Activated CD8-positive, alpha-beta T cell treated with anti-CD3 and anti-CD28 coated beads for 36 hours (primary cell): Measurements from ENCODE around the gene C2orf76. TPM values are rescaled to one million over a fixed set of nuclear protein-coding genes. Genes with fewer than 3 reads are reported as not detected.

Source experiments
- ATAC-seq: fragments of 200-7000 bp; cut with Tn5 transposase; one replicate; pipeline ENCODE4 v1.10.0; 2021; ENCODE audit warnings: mild to moderate bottlenecking, moderate library complexity
- CTCF ChIA-PET: fragments of 350-600 bp; sonication (Branson Sonifier 250); formaldehyde crosslinking; loops from one replicate; lab custom pipeline; 2021; ENCODE audit warnings: antibody characterized with exemption; lab: Charles Lee
- POLR2A ChIA-PET: fragments of 350-600 bp; sonication (Branson Sonifier 250); formaldehyde crosslinking; loops from one replicate; lab custom pipeline; 2021; ENCODE audit warnings: antibody characterized with exemption; lab: Charles Lee
- DNase-seq: peaks from one replicate; pipeline ENCODE4 v3.0.0-alpha.2; 2020
- H3K27ac Mint-ChIP-seq: one replicate; pipeline ENCODE4 v1.8.0; 2021; ENCODE audit warnings: mild to moderate bottlenecking, mixed read lengths
- H3K27me3 Mint-ChIP-seq: one replicate; pipeline ENCODE4 v1.8.0; 2021; ENCODE audit warnings: mixed read lengths
- H3K36me3 Mint-ChIP-seq: one replicate; pipeline ENCODE4 v1.8.0; 2021; ENCODE audit warnings: low read depth, mixed read lengths
- H3K4me1 Mint-ChIP-seq: one replicate; pipeline ENCODE4 v1.8.0; 2021; ENCODE audit warnings: low read depth, mixed read lengths
- H3K4me3 Mint-ChIP-seq: one replicate; pipeline ENCODE4 v1.8.0; 2021; ENCODE audit warnings: mild to moderate bottlenecking, moderate library complexity, mixed read lengths
- H3K9me3 Mint-ChIP-seq: one replicate; pipeline ENCODE4 v1.8.0; 2021; ENCODE audit warnings: mixed read lengths
- intact Hi-C: fragments of 100-400 bp; cut with micrococcal nuclease; formaldehyde crosslinking; loops from one replicate; pipeline ENCODE4 v1.10.0; 2022
- total RNA-seq, 2 experiments: library from RNA; stranded (reverse); gene quantifications; one replicate each; pipeline ENCODE4 v1.2.3, GENCODE V29; 2021
- TF ChIP-seq, protein P1 (sequence below): fragments of 200-600 bp; IDR thresholded peaks from one replicate; pipeline ENCODE4 v1.8.0; 2022; ENCODE audit warnings: antibody characterized with exemption, mild to moderate bottlenecking

The C2orf76 gene
- total RNA-seq, 2 experiments from 2014 or later: 9.6 to 11.5 TPM

DNA sequence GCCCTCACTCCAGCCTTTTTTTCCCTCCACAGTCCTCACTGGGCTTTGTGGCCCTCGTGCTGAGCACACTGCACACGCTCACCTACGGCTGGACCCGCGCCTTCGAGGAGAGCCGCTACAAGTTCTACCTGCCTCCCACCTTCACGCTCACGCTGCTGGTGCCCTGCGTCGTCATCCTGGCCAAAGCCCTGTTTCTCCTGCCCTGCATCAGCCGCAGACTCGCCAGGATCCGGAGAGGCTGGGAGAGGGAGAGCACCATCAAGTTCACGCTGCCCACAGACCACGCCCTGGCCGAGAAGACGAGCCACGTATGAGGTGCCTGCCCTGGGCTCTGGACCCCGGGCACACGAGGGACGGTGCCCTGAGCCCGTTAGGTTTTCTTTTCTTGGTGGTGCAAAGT is 103.6 kb downstream of the C2orf76 start:
- no peaks in the 10 kb centered on the region for H3K27me3 Mint-ChIP-seq
- ChIA-PET CTCF (no interaction called here), POLR2A (no interaction called here)
- TF ChIP-seq, protein P1, sequence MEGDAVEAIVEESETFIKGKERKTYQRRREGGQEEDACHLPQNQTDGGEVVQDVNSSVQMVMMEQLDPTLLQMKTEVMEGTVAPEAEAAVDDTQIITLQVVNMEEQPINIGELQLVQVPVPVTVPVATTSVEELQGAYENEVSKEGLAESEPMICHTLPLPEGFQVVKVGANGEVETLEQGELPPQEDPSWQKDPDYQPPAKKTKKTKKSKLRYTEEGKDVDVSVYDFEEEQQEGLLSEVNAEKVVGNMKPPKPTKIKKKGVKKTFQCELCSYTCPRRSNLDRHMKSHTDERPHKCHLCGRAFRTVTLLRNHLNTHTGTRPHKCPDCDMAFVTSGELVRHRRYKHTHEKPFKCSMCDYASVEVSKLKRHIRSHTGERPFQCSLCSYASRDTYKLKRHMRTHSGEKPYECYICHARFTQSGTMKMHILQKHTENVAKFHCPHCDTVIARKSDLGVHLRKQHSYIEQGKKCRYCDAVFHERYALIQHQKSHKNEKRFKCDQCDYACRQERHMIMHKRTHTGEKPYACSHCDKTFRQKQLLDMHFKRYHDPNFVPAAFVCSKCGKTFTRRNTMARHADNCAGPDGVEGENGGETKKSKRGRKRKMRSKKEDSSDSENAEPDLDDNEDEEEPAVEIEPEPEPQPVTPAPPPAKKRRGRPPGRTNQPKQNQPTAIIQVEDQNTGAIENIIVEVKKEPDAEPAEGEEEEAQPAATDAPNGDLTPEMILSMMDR: no peak
- intact Hi-C loops: no loop called here
- no peak for ATAC-seq
- no peak overlapping the region for H3K27ac Mint-ChIP-seq
- DNase-seq: no peak
- H3K9me3 Mint-ChIP-seq: no peaks in the 10 kb centered on the region
- no peaks in the 10 kb centered on the region for H3K36me3 Mint-ChIP-seq
- no peak overlapping the region for H3K4me3 Mint-ChIP-seq
- H3K4me1 Mint-ChIP-seq: no peaks in the 10 kb centered on the region

DNA sequence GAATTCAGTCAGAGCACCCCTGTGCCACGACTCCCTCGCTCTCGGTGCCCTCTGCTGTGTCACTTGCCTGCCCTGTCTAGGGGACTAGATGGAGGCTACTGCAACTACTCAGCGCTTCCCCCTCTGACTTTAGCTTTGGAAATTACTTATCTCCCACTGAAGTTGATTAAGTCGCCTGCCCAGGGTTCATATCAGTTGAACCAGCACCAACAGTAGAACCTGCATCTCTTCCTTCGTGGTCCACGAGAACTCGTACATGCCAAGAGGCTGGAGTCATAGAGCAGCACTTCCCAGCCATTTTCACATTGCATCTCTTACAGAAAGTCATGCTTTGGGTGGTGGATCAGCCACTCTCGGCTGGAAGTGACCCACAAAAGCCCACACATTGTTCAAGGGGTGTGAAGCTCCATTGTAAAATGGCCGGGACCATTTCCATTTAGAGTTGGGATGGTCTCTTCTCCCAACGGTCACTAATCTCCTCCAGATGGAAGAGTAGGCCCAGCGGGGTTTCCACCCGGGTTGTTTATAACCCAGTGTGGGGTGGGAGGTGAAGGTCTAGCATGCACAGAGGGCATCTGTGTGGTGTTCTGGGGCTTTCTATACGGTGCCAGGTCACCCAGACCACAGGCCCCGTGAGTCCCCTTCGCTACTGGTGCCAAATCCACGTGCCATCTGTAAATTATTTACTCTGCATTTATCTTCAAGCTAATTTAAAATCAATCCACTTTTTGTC is 105.0 kb downstream of the C2orf76 start:
- no peak for DNase-seq
- no peak for ATAC-seq
- H3K27me3 Mint-ChIP-seq: no peaks in the 10 kb centered on the region
- ChIA-PET POLR2A (no interaction called here), CTCF (interaction anchor here (0.6 kb wide), 1 partner anchor 41 kb away, joined by 3 read pairs; no protein-coding TSS in a partner anchor)
- H3K27ac Mint-ChIP-seq: no peak overlapping the region
- TF ChIP-seq, protein P1: no peak
- intact Hi-C loops: no loop called here
- H3K9me3 Mint-ChIP-seq: no peaks in the 10 kb centered on the region
- H3K36me3 Mint-ChIP-seq: no peaks in the 10 kb centered on the region
- H3K4me1 Mint-ChIP-seq: no peaks in the 10 kb centered on the region
- no peak overlapping the region for H3K4me3 Mint-ChIP-seq

DNA sequence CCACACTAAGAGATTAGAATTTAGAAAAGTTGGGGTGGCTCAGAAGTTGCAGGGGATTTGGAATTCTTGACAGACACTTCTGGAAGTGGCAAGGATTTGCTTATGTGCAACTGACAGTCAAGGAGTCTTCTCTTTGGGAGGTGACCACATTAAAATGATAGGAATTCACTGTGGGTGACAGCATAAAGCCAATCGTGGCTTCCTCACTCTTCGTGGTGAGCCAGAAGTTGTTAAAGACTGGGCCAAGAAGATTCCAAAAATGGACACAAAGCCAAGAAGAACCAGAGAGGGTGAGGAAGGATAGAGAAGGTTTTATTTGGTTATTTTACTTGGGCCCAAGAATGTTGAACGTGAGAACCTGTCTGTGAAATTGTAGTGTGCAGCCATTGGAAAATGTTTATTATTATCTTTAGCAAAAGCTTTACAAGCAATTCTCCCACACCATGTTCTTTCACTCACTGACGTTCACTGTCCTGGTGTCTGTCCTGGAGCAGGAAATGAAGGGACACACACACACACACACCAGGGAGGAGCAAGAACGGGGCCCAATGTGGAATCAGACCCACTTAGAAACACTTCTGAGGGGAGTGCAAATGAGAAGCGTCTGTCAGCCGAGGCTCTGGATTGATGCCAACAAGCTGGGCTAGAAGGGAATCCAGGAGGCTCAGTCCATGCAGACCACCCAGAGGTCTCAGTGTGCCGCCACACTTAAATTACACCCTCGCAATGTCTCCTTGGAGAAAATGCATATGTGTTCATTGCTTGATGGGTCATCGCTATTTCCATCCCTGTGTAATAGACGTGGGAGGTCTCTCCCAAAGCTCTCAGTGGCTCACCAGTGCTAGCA is 105.8 kb downstream of the C2orf76 start:
- DNase-seq: no peak
- CTCF ChIA-PET: no interaction called here

DNA sequence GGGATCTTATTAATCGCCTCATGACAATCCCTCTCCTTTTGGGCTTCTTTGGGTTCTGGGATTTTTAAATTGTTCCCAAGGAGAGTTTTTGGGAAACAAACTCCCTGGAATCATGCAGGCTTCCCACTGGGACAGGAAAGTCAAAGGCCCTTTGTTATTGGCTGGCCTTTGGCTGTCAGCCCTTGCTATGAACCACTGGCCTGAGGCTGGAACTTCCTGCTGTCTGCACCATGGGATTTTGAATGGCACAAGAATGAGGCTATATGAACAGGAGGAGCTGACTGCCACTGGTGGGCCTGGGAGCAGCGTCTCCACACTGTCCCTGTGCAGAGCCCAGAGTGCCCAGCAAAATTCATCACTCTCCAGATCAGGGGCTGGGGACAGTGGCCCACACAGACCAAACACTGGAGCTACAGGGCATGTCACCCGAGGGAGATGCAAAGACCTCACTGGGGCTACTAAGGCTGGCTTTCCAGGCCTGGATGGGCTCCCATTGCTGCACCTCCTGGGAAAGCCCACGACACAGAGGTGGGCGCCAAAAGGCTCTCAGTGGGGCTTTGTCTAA is 107.3 kb downstream of the C2orf76 start:
- TF ChIP-seq, protein P1: no peak
- DNase-seq (no peak), ATAC-seq (no peak)
- ChIA-PET CTCF (interaction anchor here (1.6 kb wide), 1 partner anchor 377 kb away, joined by 3 read pairs; no protein-coding TSS in a partner anchor), POLR2A (interaction anchor here (0.6 kb wide), 1 partner anchor 1075 kb away, joined by 3 read pairs; no protein-coding TSS in a partner anchor)
- Mint-ChIP-seq H3K27ac (no peak overlapping the region), H3K9me3 (no peaks in the 10 kb centered on the region), H3K36me3 (no peaks in the 10 kb centered on the region), H3K4me3 (no peak overlapping the region), H3K4me1 (no peaks in the 10 kb centered on the region), H3K27me3 (no peaks in the 10 kb centered on the region)
- intact Hi-C loops: no loop called here

More for the DNA sequence above, 105.8 kb downstream of the C2orf76 start:
- H3K4me1 Mint-ChIP-seq: no peaks in the 10 kb centered on the region
- H3K27me3 Mint-ChIP-seq: no peaks in the 10 kb centered on the region
- no peak for ATAC-seq
- intact Hi-C loops: no loop called here
- POLR2A ChIA-PET: no interaction called here
- H3K36me3 Mint-ChIP-seq: no peaks in the 10 kb centered on the region
- H3K4me3 Mint-ChIP-seq: no peak overlapping the region
- no peak overlapping the region for H3K27ac Mint-ChIP-seq
- TF ChIP-seq, protein P1: no peak
- no peaks in the 10 kb centered on the region for H3K9me3 Mint-ChIP-seq
